Fibroblast of skin of left biceps (primary cell): Measurements from ENCODE around the gene APOLD1.
"Not testable (repeated sequence)": the region's sequence is repeated elsewhere in the genome, so short reads cannot be mapped to it uniquely, and the experiment has no call there.

Experiments
- DNase-seq, 2 experiments: peaks; one replicate each; pipeline ENCODE4 v3.0.0-alpha.2; 2013; ENCODE audit warnings: low read depth in 2 of 2

Gene APOLD1

GRCh38 chr12:12807970-12808702, 22.7 kb downstream of the APOLD1 start:
- no peak for DNase-seq

GRCh38 chr12:12810553-12811021, 25.1 kb downstream of the APOLD1 start:
- no peak for DNase-seq

- DNase-seq = no peak
Observed at GRCh38 chr12:12811343-12811742, 25.9 kb downstream of the APOLD1 start.

- DNase-seq = no peak
Observed at GRCh38 chr12:12812174-12812573, 26.7 kb downstream of the APOLD1 start.

GRCh38 chr12:12812618-12813119, 27.2 kb downstream of the APOLD1 start:
- DNase-seq = no peak

GRCh38 chr12:12813120-12814101, 28.0 kb downstream of the APOLD1 start, which contains the start of gene DDX47:
Gene DDX47, plus strand, starts transcription at chr12:12813346. Its CDS starts 22 bp downstream, at chr12:12813368.
- peak; percentile 70 to 72 for DNase-seq

GRCh38 chr12:12817616-12818015, 32.2 kb downstream of the APOLD1 start:
- DNase-seq = no peak

- DNase-seq = no peak
Observed at GRCh38 chr12:12818701-12819100, 33.2 kb downstream of the APOLD1 start.

- DNase-seq = no peak
Observed at GRCh38 chr12:12819221-12819620, 33.8 kb downstream of the APOLD1 start.

- peak; percentile 97 to 98 for DNase-seq
Observed at GRCh38 chr12:12819752-12820311, 34.4 kb downstream of the APOLD1 start.

GRCh38 chr12:12820376-12820775, 34.9 kb downstream of the APOLD1 start:
- not testable (repeated sequence) for DNase-seq

- DNase-seq = no peak
Observed at GRCh38 chr12:12821975-12822374, 36.5 kb downstream of the APOLD1 start.

GRCh38 chr12:12822886-12823285, 37.4 kb downstream of the APOLD1 start:
- DNase-seq = no peak

- DNase-seq = peak in 1 of 2 experiments; percentile 53
Observed at GRCh38 chr12:12823300-12823699, 37.8 kb downstream of the APOLD1 start.

GRCh38 chr12:12823811-12824210, 38.4 kb downstream of the APOLD1 start:
- DNase-seq = no peak

- DNase-seq = no peak
Observed at GRCh38 chr12:12835378-12836146, 50.1 kb downstream of the APOLD1 start.

GRCh38 chr12:12836571-12836970, 51.1 kb downstream of the APOLD1 start:
- no peak for DNase-seq

GRCh38 chr12:12837025-12837812, 51.8 kb downstream of the APOLD1 start:
- no peak for DNase-seq

GRCh38 chr12:12837813-12838153, 52.3 kb downstream of the APOLD1 start:
- DNase-seq = no peak

GRCh38 chr12:12839003-12839395, 53.5 kb downstream of the APOLD1 start:
- DNase-seq = no peak
